AG09309 (cell line): Measurements from ENCODE around the gene SCN4A.

Experiments used
- DNase-seq: peaks from one replicate; pipeline ENCODE4 v3.0.0-alpha.2; 2010; ENCODE audit warnings: low read depth
- H3K4me3 ChIP-seq: 2 replicates; pipeline ENCODE4 v1.5.1; 2011; ENCODE audit warnings: mild to moderate bottlenecking, low read depth, low read length, moderate library complexity; ENCODE audit not compliant: control insufficient read depth
- CTCF ChIP-seq: IDR thresholded peaks from 2 replicates; pipeline ENCODE4 v1.5.1; 2011; ENCODE audit warnings: mild to moderate bottlenecking, low read depth, low read length, inconsistent platforms; ENCODE audit not compliant: insufficient read depth, control insufficient read depth; ENCODE audit errors: missing control alignments

Gene SCN4A

GRCh38 chr17:63974594-63975192 is 2.0 kb upstream of the SCN4A start:
- H3K4me3 ChIP-seq, result no peak overlapping the region
- DNase-seq, result no peak
- TF ChIP-seq CTCF, result no peak

GRCh38 chr17:63973930-63974593 is 1.3 kb upstream of the SCN4A start:
- TF ChIP-seq CTCF, result no peak
- DNase-seq, result no peak
- no peak overlapping the region for H3K4me3 ChIP-seq

GRCh38 chr17:63973247-63973646 is 529 bp upstream of the SCN4A start:
- TF ChIP-seq CTCF, result no peak
- no peak for DNase-seq
- H3K4me3 ChIP-seq, result no peak overlapping the region

- H3K4me3 ChIP-seq, result no peak overlapping the region
- TF ChIP-seq CTCF, result no peak
- no peak for DNase-seq
Observed at GRCh38 chr17:63969278-63969677, 3.4 kb downstream of the SCN4A start.

GRCh38 chr17:63967953-63968352 is 4.8 kb downstream of the SCN4A start:
- no peak for TF ChIP-seq CTCF
- no peak overlapping the region for H3K4me3 ChIP-seq
- no peak for DNase-seq

- H3K4me3 ChIP-seq, result no peak overlapping the region
- no peak for DNase-seq
- no peak for TF ChIP-seq CTCF
Observed at GRCh38 chr17:63966646-63967264, 6.0 kb downstream of the SCN4A start.
